H1 (cell line): ENCODE data around the gene ABCB10. TPM values are rescaled to one million over a fixed set of nuclear protein-coding genes. Genes with fewer than 3 reads are reported as not detected.

ENCODE experiments used
- CBX8 ChIP-seq: fragments of 300-800, 300-1000 bp; sonication (generic); IDR thresholded peaks from 2 replicates; pipeline ENCODE4 v1.7.1; 2016; ENCODE audit warnings: low read depth, low read length, borderline replicate concordance
- CHD1 ChIP-seq: IDR thresholded peaks from 2 replicates; pipeline ENCODE4 v1.6.1; 2012; ENCODE audit warnings: low read depth, low read length, improper control_type of control experiment
- SUZ12 ChIP-seq: fragments of 200-600 bp; sonication (generic); IDR thresholded peaks from 2 replicates; pipeline ENCODE4 v1.6.1; 2012; ENCODE audit warnings: mild to moderate bottlenecking, inconsistent platforms, low read length, moderate library complexity, mixed read lengths
- polyA plus RNA-seq, 7 experiments: library from polyadenylated mRNA; depleted of rRNA in 3 of 7; stranded (reverse) in 5 of 7; unstranded in 2 of 7; fragments of >200 nt in 5 of 7; fragments of 200-250 nt in 2 of 7; gene quantifications; 1 replicate in 5 of 7; 2 replicates in 1 of 7; 4 replicates in 1 of 7; pipeline versions ENCODE4 v1.2.1 to v1.2.3, GENCODE V29; 2011 to 2013; ENCODE audit warnings: missing spikeins in 2 of 7, mixed read lengths in 2 of 7
- total RNA-seq: library from RNA; stranded (reverse); fragmentation: NEBNext Ultra II Directional; extraction: Animal tissue kit (Norgen Biotek cat#: 25700); gene quantifications from 2 replicates; pipeline ENCODE4 v1.2.1, GENCODE V29; 2021

The ABCB10 gene
- total and polyA plus RNA-seq, 2 of the 8 experiments (the other 6 are each of a cell fraction or from before 2014, with no cell fraction given): 3.6 to 11.9 TPM

DNA sequence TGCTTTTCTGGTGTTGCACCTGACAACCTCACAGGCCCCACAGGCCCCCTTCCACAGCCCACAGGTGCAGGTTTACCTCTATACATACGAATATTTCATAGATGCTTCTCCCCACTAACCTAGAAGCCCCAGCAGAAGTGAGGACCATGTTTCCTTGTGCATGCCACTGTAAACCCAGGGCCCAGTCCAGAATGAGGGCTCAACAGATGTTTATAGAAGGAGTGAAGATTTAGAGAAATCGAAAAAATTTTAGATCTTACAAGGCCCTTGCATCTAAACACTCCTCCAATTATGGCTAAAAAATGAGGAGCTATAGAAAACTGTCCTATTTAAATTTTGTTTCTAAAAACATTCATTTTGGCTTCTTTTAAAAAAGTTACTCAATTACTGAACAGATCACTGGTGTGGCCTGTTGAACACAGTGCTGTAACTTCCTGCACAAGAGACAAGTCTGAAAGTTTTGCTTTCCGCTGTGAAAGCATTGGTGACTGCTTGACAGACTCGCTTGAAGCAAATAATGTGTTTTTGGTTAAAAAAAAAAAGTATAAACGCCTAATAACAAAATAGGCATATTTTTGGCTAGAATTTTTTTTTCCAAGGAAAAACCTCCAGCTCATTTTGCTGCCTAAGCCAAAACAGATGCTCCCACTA, 1.2 kb downstream of the ABCB10 start (continued):
- TF ChIP-seq CBX8 (no peak), SUZ12 (no peak), CHD1 (no peak)
- TF ChIP-seq, all 59 proteins: peak for 0
